CD4-positive, CD25-positive, alpha-beta regulatory T cell (primary cell): ENCODE results near the gene MTG1. TPM values are rescaled to one million over a fixed set of nuclear protein-coding genes. Genes with fewer than 3 reads are reported as not detected.
A peak's percentile ranks its signal among the peaks of the same experiment; 100 is the strongest.

Source experiments
- ATAC-seq, 2 donors: fragments of 150-1000 bp; cut with Tn5 transposase; one replicate each; pipeline ENCODE4 v1.10.0; 2021; ENCODE audit warnings: low read depth in 2 of 2, moderate number of reproducible peaks in 2 of 2, moderate library complexity in 1 of 2
- DNase-seq, 3 donors: peaks; one replicate each; pipeline versions ENCODE4 v3.0.0 to v3.0.0-alpha.2; 2012 to 2022; ENCODE audit warnings: mixed read lengths in 1 of 3
- H3K27ac ChIP-seq: one replicate; pipeline ENCODE4 v1.7.0; 2013; ENCODE audit warnings: mild to moderate bottlenecking, low read length; ENCODE audit not compliant: insufficient read depth, poor library complexity, severe bottlenecking
- H3K27me3 ChIP-seq: one replicate; pipeline ENCODE4 v1.7.0; 2013; ENCODE audit warnings: low read length; ENCODE audit not compliant: control insufficient read depth, insufficient read depth
- H3K36me3 ChIP-seq: one replicate; pipeline ENCODE4 v1.7.0; 2013; ENCODE audit warnings: mild to moderate bottlenecking, low read length, moderate library complexity; ENCODE audit not compliant: control insufficient read depth, insufficient read depth
- H3K4me1 ChIP-seq: 2 replicates; pipeline ENCODE4 v1.7.0; 2013; ENCODE audit warnings: mild to moderate bottlenecking, low read length; ENCODE audit not compliant: insufficient read depth, control insufficient read depth, poor library complexity, severe bottlenecking
- H3K4me3 ChIP-seq: one replicate; pipeline ENCODE4 v1.7.0; 2013; ENCODE audit warnings: low read depth, mild to moderate bottlenecking, low read length, moderate library complexity
- H3K9me3 ChIP-seq, 2 experiments: 1 replicate in 1 of 2; 2 replicates in 1 of 2; pipeline ENCODE4 v1.7.0; 2013; ENCODE audit warnings: low read length in 2 of 2, mild to moderate bottlenecking in 1 of 2, moderate library complexity in 1 of 2; ENCODE audit not compliant: control insufficient read depth in 2 of 2
- H3K27ac Mint-ChIP-seq, 3 donors: one replicate each; pipeline ENCODE4 v1.8.0; 2020 to 2022; ENCODE audit warnings: mild to moderate bottlenecking in 3 of 3, mixed read lengths in 3 of 3, moderate library complexity in 2 of 3
- H3K27me3 Mint-ChIP-seq: one replicate; pipeline ENCODE4 v1.8.0; 2022; ENCODE audit warnings: mild to moderate bottlenecking, mixed read lengths
- H3K36me3 Mint-ChIP-seq: one replicate; pipeline ENCODE4 v1.8.0; 2020; ENCODE audit warnings: mixed read lengths
- H3K4me1 Mint-ChIP-seq, 4 donors: one replicate each; pipeline ENCODE4 v1.8.0; 2020 to 2022; ENCODE audit warnings: mixed read lengths in 4 of 4, mild to moderate bottlenecking in 1 of 4
- H3K4me3 Mint-ChIP-seq, 4 donors: one replicate each; pipeline ENCODE4 v1.8.0; 2020 to 2022; ENCODE audit warnings: mild to moderate bottlenecking in 4 of 4, mixed read lengths in 4 of 4, moderate library complexity in 3 of 4
- H3K9me3 Mint-ChIP-seq, 7 donors: one replicate each; pipeline ENCODE4 v1.8.0; 2020 to 2022; ENCODE audit warnings: mixed read lengths in 7 of 7, mild to moderate bottlenecking in 3 of 7, moderate library complexity in 2 of 7
- polyA plus RNA-seq, 4 donors: library from polyadenylated mRNA; unstranded; fragments of 300-500 nt; fragmentation: Illumina TruSeq; gene quantifications; one replicate each; pipeline ENCODE4 v1.2.3, GENCODE V29; 2021
- total RNA-seq: library from RNA; stranded (reverse); gene quantifications from one replicate; pipeline ENCODE4 v1.2.3, GENCODE V29; 2022

MTG1 gene
- total and polyA plus RNA-seq, 5 donors from 2014 or later, result 36.7 to 60.8 (median 37.6) TPM

DNA sequence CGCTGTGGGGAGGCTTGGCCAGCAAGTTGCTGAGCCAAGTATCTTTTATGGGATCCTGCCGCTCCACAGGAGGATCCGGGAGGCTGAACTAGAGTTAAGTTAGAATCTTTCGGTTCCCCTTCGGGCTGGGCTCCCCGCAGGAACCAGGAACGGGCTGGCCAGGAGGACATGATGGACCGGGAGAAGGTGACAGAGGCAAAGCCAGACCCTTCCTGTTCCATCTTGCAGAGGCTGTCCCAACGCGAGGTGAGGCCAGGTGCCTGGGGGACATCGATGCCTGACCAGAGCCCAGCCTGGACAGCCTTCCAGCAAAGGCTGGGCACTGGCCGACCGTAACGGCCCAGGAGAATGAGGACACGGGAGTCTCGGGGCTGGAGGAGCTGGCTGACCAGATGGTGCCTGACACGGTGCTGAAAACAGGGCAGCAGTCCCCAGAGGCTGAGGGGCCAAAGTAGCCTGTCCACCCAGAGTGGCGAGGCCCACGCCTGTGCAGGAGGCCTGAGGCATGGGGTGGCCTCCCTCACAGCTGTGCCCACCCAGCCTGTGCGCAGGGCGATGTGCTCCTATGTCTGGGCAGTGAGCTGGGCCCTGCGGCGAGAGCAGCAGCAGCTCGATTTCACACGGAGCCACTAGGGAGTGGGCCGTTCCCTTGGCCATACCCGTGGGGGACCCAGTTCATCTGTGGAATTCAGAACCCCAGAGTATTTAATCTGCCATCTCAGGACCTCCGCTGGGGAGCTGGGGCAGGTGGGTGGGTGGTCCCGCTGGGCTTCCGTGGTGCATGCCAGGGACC lies 16.7 kb upstream of the MTG1 start:
- H3K4me1 ChIP-seq, result peaks cover 25% of the 10 kb centered on the region
- no peak overlapping the region for H3K4me3 ChIP-seq
- no peak for ATAC-seq
- Mint-ChIP-seq H3K4me1 (peaks cover 4 to 18% (median 9%) of the 10 kb centered on the region in 4 donors), H3K27ac (peak overlapping the region in 2 of 3 donors; percentile 25 to 32), H3K36me3 (no peaks in the 10 kb centered on the region), H3K27me3 (peaks cover 6% of the 10 kb centered on the region), H3K9me3 (peaks cover 0 to 2% (median 0%) of the 10 kb centered on the region in 7 donors), H3K4me3 (peak overlapping the region; percentile 75 to 87 (median 82))
- no peaks in the 10 kb centered on the region for H3K27me3 ChIP-seq
- no peak for DNase-seq
- no peak overlapping the region for H3K27ac ChIP-seq
- no peaks in the 10 kb centered on the region for H3K9me3 ChIP-seq
- no peaks in the 10 kb centered on the region for H3K36me3 ChIP-seq

GRCh38 chr10:133377818-133378250 lies 16.1 kb upstream of the MTG1 start:
- H3K27ac ChIP-seq, result no peak overlapping the region
- H3K36me3 ChIP-seq, result no peaks in the 10 kb centered on the region
- no peaks in the 10 kb centered on the region for H3K9me3 ChIP-seq
- no peaks in the 10 kb centered on the region for H3K27me3 ChIP-seq
- peaks cover 0 to 2% (median 0%) of the 10 kb centered on the region in 7 donors for H3K9me3 Mint-ChIP-seq
- DNase-seq (no peak), ATAC-seq (no peak)
- H3K4me3 Mint-ChIP-seq, result peak overlapping the region; percentile 77 to 88 (median 87)
- no peaks in the 10 kb centered on the region for H3K36me3 Mint-ChIP-seq
- H3K27me3 Mint-ChIP-seq, result peaks cover 6% of the 10 kb centered on the region
- H3K4me1 Mint-ChIP-seq, result peaks cover 4 to 18% (median 9%) of the 10 kb centered on the region in 4 donors
- H3K4me1 ChIP-seq, result peaks cover 20% of the 10 kb centered on the region
- no peak overlapping the region for H3K27ac Mint-ChIP-seq
- no peak overlapping the region for H3K4me3 ChIP-seq

GRCh38 chr10:133378251-133379096 lies 15.5 kb upstream of the MTG1 start:
- Mint-ChIP-seq H3K27ac (peak overlapping the region; percentile 12 to 75 (median 38)), H3K36me3 (no peaks in the 10 kb centered on the region), H3K27me3 (peaks cover 6% of the 10 kb centered on the region), H3K9me3 (peaks cover 0 to 2% (median 0%) of the 10 kb centered on the region in 7 donors), H3K4me3 (peak overlapping the region; percentile 77 to 88 (median 87)), H3K4me1 (peaks cover 4 to 18% (median 9%) of the 10 kb centered on the region in 4 donors)
- DNase-seq, result peak; percentile 63 to 66 (median 63)
- ATAC-seq, result peak; percentile 56 to 59
- H3K27me3 ChIP-seq, result no peaks in the 10 kb centered on the region
- H3K36me3 ChIP-seq, result no peaks in the 10 kb centered on the region
- H3K4me3 ChIP-seq, result peak overlapping the region; percentile 64
- peak overlapping the region; percentile 71 for H3K27ac ChIP-seq
- H3K4me1 ChIP-seq, result peaks cover 20% of the 10 kb centered on the region
- no peaks in the 10 kb centered on the region for H3K9me3 ChIP-seq

- Histone ChIP-seq H3K27me3 (no peaks in the 10 kb centered on the region), H3K9me3 (no peaks in the 10 kb centered on the region), H3K27ac (peak within 1 kb of the TSS; percentile 71), H3K4me3 (peak within 1 kb of the TSS; percentile 64), H3K4me1 (peaks cover 14% of the 10 kb centered on the region), H3K36me3 (no peaks in the 10 kb centered on the region)
- Mint-ChIP-seq H3K9me3 (peaks cover 0 to 2% (median 0%) of the 10 kb centered on the region in 7 donors), H3K27me3 (peaks cover 6% of the 10 kb centered on the region), H3K4me3 (peak within 1 kb of the TSS; percentile 77 to 88 (median 87)), H3K36me3 (peaks cover 2% of the 10 kb centered on the region), H3K27ac (peak within 1 kb of the TSS; percentile 12 to 75 (median 38)), H3K4me1 (peaks cover 0 to 15% (median 7%) of the 10 kb centered on the region in 4 donors)
- DNase-seq, result peak; percentile 57 to 65 (median 62)
- ATAC-seq, result peak; percentile 36 to 38
Observed at GRCh38 chr10:133379152-133379800, 14.7 kb upstream of the MTG1 start, which contains the start of gene PAOX. PAOX (plus strand) TSS chr10:133379262; CDS start chr10:133379317, 55 bp downstream.

GRCh38 chr10:133379801-133380666 lies 13.9 kb upstream of the MTG1 start:
- Mint-ChIP-seq H3K4me1 (peaks cover 0 to 15% (median 9%) of the 10 kb centered on the region in 4 donors), H3K4me3 (peak overlapping the region; percentile 72 to 89 (median 80)), H3K9me3 (peaks cover 0 to 2% (median 0%) of the 10 kb centered on the region in 7 donors), H3K27ac (peak overlapping the region in 2 of 3 donors; percentile 23 to 36), H3K27me3 (peaks cover 6% of the 10 kb centered on the region), H3K36me3 (peaks cover 5% of the 10 kb centered on the region)
- Histone ChIP-seq H3K36me3 (no peaks in the 10 kb centered on the region), H3K27me3 (no peaks in the 10 kb centered on the region), H3K27ac (peak overlapping the region; percentile 51), H3K4me1 (peaks cover 14% of the 10 kb centered on the region), H3K4me3 (no peak overlapping the region), H3K9me3 (no peaks in the 10 kb centered on the region)
- DNase-seq, result peak in 1 of 3 donors; percentile 2
- no peak for ATAC-seq

DNA sequence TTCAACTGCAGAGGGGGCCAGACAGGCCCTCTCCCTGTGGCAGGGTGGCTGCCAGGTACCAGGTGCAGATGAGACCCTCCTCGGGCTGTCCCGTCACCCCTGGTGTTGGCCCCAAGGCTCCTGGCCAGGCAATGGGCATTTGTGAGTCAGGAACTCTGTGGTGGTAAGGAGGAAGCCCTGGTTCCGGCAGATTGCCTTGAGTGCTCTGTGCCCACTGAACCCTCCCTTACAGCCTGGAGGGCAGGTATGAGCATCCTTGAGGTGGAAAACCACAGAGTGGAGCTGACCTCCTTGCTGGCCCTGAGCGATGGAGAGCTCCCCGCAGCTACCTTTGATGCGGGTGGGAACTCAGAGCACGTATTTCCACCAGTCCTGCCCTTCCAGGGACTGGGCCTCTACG lies 12.9 kb upstream of the MTG1 start:
- H3K4me3 Mint-ChIP-seq, result peak overlapping the region in 3 of 4 donors; percentile 72 to 89 (median 84)
- Histone ChIP-seq H3K4me3 (no peak overlapping the region), H3K27ac (no peak overlapping the region), H3K4me1 (peaks cover 14% of the 10 kb centered on the region), H3K36me3 (no peaks in the 10 kb centered on the region), H3K27me3 (no peaks in the 10 kb centered on the region), H3K9me3 (no peaks in the 10 kb centered on the region)
- ATAC-seq (no peak), DNase-seq (no peak)
- peaks cover under 1 to 15% (median 9%) of the 10 kb centered on the region in 4 donors for H3K4me1 Mint-ChIP-seq
- peak overlapping the region in 1 of 3 donors; percentile 23 for H3K27ac Mint-ChIP-seq
- peaks cover 6% of the 10 kb centered on the region for H3K27me3 Mint-ChIP-seq
- H3K36me3 Mint-ChIP-seq, result peaks cover 5% of the 10 kb centered on the region
- H3K9me3 Mint-ChIP-seq, result peaks cover 0 to 2% (median 0%) of the 10 kb centered on the region in 7 donors
